Activated naive CD4-positive, alpha-beta T cell treated with anti-CD3 and anti-CD28 coated beads for 36 hours (primary cell): ENCODE data around the gene DUSP7. TPM values are rescaled to one million over a fixed set of nuclear protein-coding genes. Genes with fewer than 3 reads are reported as not detected.
"Not testable (repeated sequence)": the region's sequence is repeated elsewhere in the genome, so short reads cannot be mapped to it uniquely, and the experiment has no call there.

Experiments used
- CTCF ChIA-PET: fragments of 350-600 bp; sonication (Branson Sonifier 250); formaldehyde crosslinking; loops from one replicate; lab custom pipeline; 2021; ENCODE audit warnings: antibody characterized with exemption; lab: Charles Lee
- DNase-seq: peaks from one replicate; pipeline ENCODE4 v3.0.0-alpha.2; 2020
- H3K27ac Mint-ChIP-seq: one replicate; pipeline ENCODE4 v1.8.0; 2021; ENCODE audit warnings: mild to moderate bottlenecking, mixed read lengths
- H3K27me3 Mint-ChIP-seq: one replicate; pipeline ENCODE4 v1.8.0; 2021; ENCODE audit warnings: low read depth, mixed read lengths
- H3K36me3 Mint-ChIP-seq: one replicate; pipeline ENCODE4 v1.8.0; 2021; ENCODE audit warnings: low read depth, mixed read lengths
- H3K4me1 Mint-ChIP-seq: one replicate; pipeline ENCODE4 v1.8.0; 2021; ENCODE audit warnings: low read depth, mixed read lengths
- H3K4me3 Mint-ChIP-seq: one replicate; pipeline ENCODE4 v1.8.0; 2021; ENCODE audit warnings: mild to moderate bottlenecking, moderate library complexity, mixed read lengths
- H3K9me3 Mint-ChIP-seq: one replicate; pipeline ENCODE4 v1.8.0; 2021; ENCODE audit warnings: mixed read lengths
- intact Hi-C: fragments of 100-400 bp; cut with micrococcal nuclease; formaldehyde crosslinking; loops from one replicate; pipeline ENCODE4 v1.15.1; 2023
- total RNA-seq, 2 experiments: library from RNA; stranded (reverse); gene quantifications; one replicate each; pipeline ENCODE4 v1.2.3, GENCODE V29; 2021

The DUSP7 gene
- total RNA-seq, 2 experiments from 2014 or later, result 8.2 to 9.1 TPM

- no peaks in the 10 kb centered on the region for H3K27me3 Mint-ChIP-seq
Observed at GRCh38 chr3:52050571-52050970, 5.8 kb downstream of the DUSP7 start.

GRCh38 chr3:52049503-52049902 is 6.9 kb downstream of the DUSP7 start:
- Mint-ChIP-seq H3K4me1 (peaks cover 53% of the 10 kb centered on the region), H3K27ac (peak overlapping the region; percentile 27), H3K36me3 (peaks cover 15% of the 10 kb centered on the region), H3K4me3 (no peak overlapping the region), H3K27me3 (no peaks in the 10 kb centered on the region), H3K9me3 (no peaks in the 10 kb centered on the region)
- CTCF ChIA-PET, result no interaction called here
- no peak for DNase-seq
- intact Hi-C loops, result no loop called here

More at GRCh38 chr3:52050571-52050970, 5.8 kb downstream of the DUSP7 start:
- no peak for DNase-seq
- Mint-ChIP-seq H3K27ac (peak overlapping the region; percentile 16), H3K4me3 (no peak overlapping the region), H3K36me3 (peaks cover 15% of the 10 kb centered on the region), H3K4me1 (peaks cover 52% of the 10 kb centered on the region), H3K9me3 (no peaks in the 10 kb centered on the region)
- CTCF ChIA-PET, result no interaction called here
- intact Hi-C loops, result loop anchor here (10.0 kb wide), 3 partner anchors 174 to 1456 kb away; partner anchors contain the start of genes GNL3, PBRM1 and TLR9

DNA sequence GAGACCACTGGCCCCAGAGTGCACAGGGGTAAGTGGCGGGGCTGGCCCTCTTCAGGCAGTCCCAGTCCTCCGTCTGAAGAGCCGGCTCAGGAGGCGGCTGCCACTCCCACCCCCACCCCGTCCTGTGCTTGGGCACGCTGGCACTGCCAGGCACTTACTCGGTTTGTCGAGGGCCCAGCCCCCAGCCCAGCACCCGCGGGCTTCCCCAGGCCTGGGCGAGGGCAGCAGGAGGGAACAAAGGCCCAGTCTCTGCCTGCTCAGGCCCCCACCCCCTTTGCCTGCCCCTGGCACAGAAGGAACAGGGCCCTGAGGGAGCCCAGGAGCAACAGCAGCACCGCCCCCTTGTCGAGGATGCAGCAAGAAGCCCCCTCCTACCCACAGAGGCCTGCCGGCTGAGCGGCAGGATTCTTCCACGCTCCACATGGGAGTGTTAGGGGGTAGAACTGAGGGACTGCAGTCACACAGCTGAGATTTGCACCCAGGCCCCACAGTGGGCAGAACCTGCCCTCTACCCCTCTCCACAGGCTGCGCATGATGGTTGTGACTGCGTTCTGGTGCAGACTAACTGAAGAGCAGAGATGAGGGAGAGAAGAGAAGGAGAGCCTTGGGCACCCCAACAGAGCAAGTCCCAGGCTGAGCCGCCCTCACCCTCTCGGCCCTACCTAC is 8.9 kb downstream of the DUSP7 start:
- intact Hi-C loops, result no loop called here
- peaks cover 10% of the 10 kb centered on the region for H3K36me3 Mint-ChIP-seq
- CTCF ChIA-PET, result interaction anchor here (0.6 to 1.2 kb wide), 2 partner anchors 10 to 1508 kb away, joined by 3 read pairs; no protein-coding TSS in a partner anchor
- H3K4me3 Mint-ChIP-seq, result no peak overlapping the region
- no peaks in the 10 kb centered on the region for H3K27me3 Mint-ChIP-seq
- H3K4me1 Mint-ChIP-seq, result peaks cover 34% of the 10 kb centered on the region
- no peaks in the 10 kb centered on the region for H3K9me3 Mint-ChIP-seq
- no peak overlapping the region for H3K27ac Mint-ChIP-seq
- no peak for DNase-seq

- peaks cover 31% of the 10 kb centered on the region for H3K4me1 Mint-ChIP-seq
- no peak overlapping the region for H3K27ac Mint-ChIP-seq
- no peak for DNase-seq
- CTCF ChIA-PET, result interaction anchor here (0.6 to 1.2 kb wide), 2 partner anchors 10 to 1507 kb away, joined by 3 read pairs; no protein-coding TSS in a partner anchor
- intact Hi-C loops, result no loop called here
- H3K27me3 Mint-ChIP-seq, result no peaks in the 10 kb centered on the region
- H3K36me3 Mint-ChIP-seq, result peaks cover 10% of the 10 kb centered on the region
- no peaks in the 10 kb centered on the region for H3K9me3 Mint-ChIP-seq
- no peak overlapping the region for H3K4me3 Mint-ChIP-seq
Observed at GRCh38 chr3:52046902-52047239, 9.5 kb downstream of the DUSP7 start.

DNA sequence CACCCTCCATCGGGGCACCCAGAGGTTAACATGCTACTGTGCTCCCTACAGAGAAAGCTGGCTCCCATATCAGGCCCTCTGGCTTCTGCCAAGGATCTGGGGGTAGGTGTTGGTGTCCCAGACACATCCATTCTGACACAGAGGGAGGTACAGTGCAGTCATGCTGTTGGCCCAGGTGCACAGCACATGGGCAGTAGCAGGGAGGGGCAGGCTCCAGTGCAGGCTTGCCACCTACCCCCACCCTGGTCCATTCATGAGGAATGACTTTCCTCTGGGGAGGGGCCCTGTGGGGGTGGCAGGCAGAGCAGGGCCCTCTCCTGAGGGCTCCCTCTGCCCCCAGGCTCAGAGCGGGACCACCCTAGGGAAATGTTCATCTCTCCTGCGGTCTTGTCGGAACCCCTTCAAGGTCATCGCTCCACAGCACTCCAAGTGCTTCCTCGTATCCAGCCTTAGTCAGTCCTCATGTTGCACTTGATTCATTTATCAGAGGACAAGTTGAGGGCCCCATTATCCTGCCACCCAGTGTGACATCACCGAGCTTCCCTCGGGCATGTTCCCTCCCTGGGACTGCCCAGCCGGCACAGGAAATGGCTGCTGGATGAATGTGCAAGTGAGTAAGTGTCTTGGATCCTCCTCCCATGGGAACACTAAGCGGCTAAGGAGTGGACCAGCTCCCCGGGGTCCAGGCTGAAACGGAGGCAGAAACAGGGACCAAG is 10.0 kb downstream of the DUSP7 start:
- no peak for DNase-seq
- CTCF ChIA-PET, result interaction anchor here (1.2 kb wide), 1 partner anchor 9 kb away, joined by 3 read pairs; no protein-coding TSS in a partner anchor
- Mint-ChIP-seq H3K4me3 (no peak overlapping the region), H3K4me1 (peaks cover 31% of the 10 kb centered on the region), H3K27ac (no peak overlapping the region), H3K36me3 (peaks cover 8% of the 10 kb centered on the region), H3K9me3 (no peaks in the 10 kb centered on the region), H3K27me3 (no peaks in the 10 kb centered on the region)
- intact Hi-C loops, result no loop called here

DNA sequence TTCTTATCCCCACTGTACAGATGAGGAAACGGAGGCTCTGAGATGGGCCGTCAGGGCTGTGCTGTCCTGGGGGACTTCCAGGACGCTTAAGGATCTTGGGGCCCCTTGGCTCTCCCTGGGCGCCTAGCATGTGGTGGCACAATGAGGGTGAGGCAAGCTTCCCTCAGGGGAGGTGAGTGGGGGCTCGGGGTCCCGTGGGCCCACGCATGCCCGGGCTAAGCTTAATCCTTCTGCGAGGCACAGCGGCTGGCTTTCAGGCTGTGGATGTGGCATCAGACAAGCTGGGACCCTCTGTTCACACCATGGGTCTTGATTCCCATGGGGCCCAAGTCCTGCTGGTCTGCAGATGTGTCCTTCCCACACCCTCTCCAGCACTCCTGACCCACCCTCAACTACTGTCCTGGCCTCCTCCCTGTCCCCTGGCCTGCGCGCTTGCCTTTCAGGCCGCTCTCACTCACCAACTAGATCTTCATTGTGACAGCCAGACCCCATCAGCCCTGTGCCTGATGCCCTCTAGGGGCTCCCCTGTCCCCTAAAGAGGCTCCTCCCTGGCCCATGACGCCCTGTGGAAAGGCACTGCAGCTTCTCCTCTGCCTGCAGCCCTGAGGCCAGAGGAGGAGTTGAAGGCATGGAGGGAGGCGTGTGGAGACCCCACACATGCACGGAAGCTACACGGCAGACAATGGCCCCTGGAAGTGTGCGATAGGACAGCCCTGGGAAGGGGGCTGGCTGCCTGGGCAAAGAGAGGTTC is 11.3 kb downstream of the DUSP7 start:
- intact Hi-C loops, result no loop called here
- H3K36me3 Mint-ChIP-seq, result peaks cover 2% of the 10 kb centered on the region
- CTCF ChIA-PET, result no interaction called here
- no peaks in the 10 kb centered on the region for H3K9me3 Mint-ChIP-seq
- no peak for DNase-seq
- no peaks in the 10 kb centered on the region for H3K27me3 Mint-ChIP-seq
- no peak overlapping the region for H3K4me3 Mint-ChIP-seq
- H3K4me1 Mint-ChIP-seq, result peaks cover 23% of the 10 kb centered on the region
- peak overlapping the region; percentile 39 for H3K27ac Mint-ChIP-seq

- no peaks in the 10 kb centered on the region for H3K27me3 Mint-ChIP-seq
- intact Hi-C loops, result no loop called here
- CTCF ChIA-PET, result interaction anchor here (2.8 kb wide), 1 partner anchor 9 kb away, joined by 10 read pairs; no protein-coding TSS in a partner anchor
- no peak overlapping the region for H3K27ac Mint-ChIP-seq
- H3K4me3 Mint-ChIP-seq, result no peak overlapping the region
- H3K36me3 Mint-ChIP-seq, result no peaks in the 10 kb centered on the region
- peaks cover 13% of the 10 kb centered on the region for H3K4me1 Mint-ChIP-seq
- DNase-seq, result no peak
- no peaks in the 10 kb centered on the region for H3K9me3 Mint-ChIP-seq
Observed at GRCh38 chr3:52043750-52044149, 12.6 kb downstream of the DUSP7 start.

GRCh38 chr3:52043039-52043438 is 13.3 kb downstream of the DUSP7 start:
- H3K4me3 Mint-ChIP-seq, result not testable (repeated sequence)

DNA sequence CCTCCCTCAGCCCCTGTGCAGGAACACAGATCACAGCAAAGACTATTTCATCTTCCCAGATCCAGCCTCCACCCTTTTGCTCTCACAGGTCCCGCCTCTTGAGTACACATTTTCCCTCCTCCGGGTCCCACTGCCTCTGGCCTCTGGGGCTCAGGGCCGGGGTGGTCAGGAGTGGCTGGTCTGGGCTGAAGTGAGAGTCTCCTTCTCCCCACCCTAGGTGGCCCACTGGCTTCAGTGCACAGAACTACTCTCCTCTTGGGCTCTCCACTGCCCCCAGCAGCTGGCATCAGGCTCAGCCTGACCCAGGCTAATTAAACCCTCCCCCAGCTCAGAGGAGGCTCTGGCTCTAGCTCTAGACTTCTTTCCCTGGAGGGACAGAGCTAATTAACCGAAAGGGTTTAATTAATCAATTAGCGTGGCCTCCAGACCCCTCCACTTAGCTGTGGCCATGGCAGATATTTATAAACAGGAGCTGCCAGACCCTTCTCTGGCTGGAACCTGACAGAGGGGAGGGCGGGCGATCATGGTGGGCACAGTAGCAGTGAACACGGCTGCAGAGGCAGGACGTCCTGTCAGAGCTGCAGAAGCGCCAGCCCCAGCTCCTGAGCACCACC is 15.1 kb downstream of the DUSP7 start:
- H3K27me3 Mint-ChIP-seq, result no peaks in the 10 kb centered on the region
- no peak overlapping the region for H3K27ac Mint-ChIP-seq
- CTCF ChIA-PET, result interaction anchor here (0.8 to 2.8 kb wide), 4 partner anchors 12 to 104 kb away, joined by 3 to 10 read pairs (median 4); no protein-coding TSS in a partner anchor
- intact Hi-C loops, result no loop called here
- no peak overlapping the region for H3K4me3 Mint-ChIP-seq
- H3K9me3 Mint-ChIP-seq, result no peaks in the 10 kb centered on the region
- no peaks in the 10 kb centered on the region for H3K36me3 Mint-ChIP-seq
- no peak for DNase-seq
- peaks cover 11% of the 10 kb centered on the region for H3K4me1 Mint-ChIP-seq

More at GRCh38 chr3:52043039-52043438, 13.3 kb downstream of the DUSP7 start:
- DNase-seq, H3K27me3 Mint-ChIP-seq, H3K9me3 Mint-ChIP-seq, H3K36me3 Mint-ChIP-seq, intact Hi-C loops, H3K27ac Mint-ChIP-seq: not testable (repeated sequence)
- H3K4me1 Mint-ChIP-seq, result peaks cover 13% of the 10 kb centered on the region
- CTCF ChIA-PET, result interaction anchor here (0.7 to 2.8 kb wide), 2 partner anchors 10 to 528 kb away, joined by 4 to 10 read pairs; no protein-coding TSS in a partner anchor

DNA sequence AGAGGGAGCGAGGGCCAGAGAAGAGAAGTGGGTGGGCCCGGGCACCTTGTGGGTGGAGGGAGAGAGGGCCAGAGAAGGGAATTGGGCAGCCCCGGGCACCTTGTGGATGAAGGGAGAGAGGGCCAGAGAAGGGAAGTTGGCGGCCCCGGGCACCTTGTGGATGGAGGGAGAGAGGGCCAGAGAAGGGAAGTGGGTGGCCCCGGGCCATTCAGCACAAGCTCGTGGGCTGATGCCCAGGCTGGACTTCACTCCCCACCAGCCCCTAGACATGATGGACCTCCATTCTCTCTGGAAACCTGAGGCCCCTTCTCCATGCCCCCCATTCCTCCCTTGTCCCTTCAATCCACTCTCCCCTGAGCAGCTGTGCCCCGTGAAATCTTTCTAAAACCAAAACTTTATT is 15.8 kb downstream of the DUSP7 start:
- Mint-ChIP-seq H3K9me3 (no peaks in the 10 kb centered on the region), H3K36me3 (no peaks in the 10 kb centered on the region), H3K27me3 (no peaks in the 10 kb centered on the region), H3K4me3 (no peak overlapping the region), H3K4me1 (peaks cover 11% of the 10 kb centered on the region), H3K27ac (no peak overlapping the region)
- intact Hi-C loops, result no loop called here
- no peak for DNase-seq
- CTCF ChIA-PET, result interaction anchor here (0.8 to 2.8 kb wide), 4 partner anchors 12 to 104 kb away, joined by 3 to 10 read pairs (median 4); no protein-coding TSS in a partner anchor

GRCh38 chr3:52039846-52040245 is 16.5 kb downstream of the DUSP7 start:
- CTCF ChIA-PET, result no interaction called here
- H3K27ac Mint-ChIP-seq, result no peak overlapping the region
- no peak for DNase-seq
- no peaks in the 10 kb centered on the region for H3K27me3 Mint-ChIP-seq
- H3K36me3 Mint-ChIP-seq, result no peaks in the 10 kb centered on the region
- peaks cover 9% of the 10 kb centered on the region for H3K4me1 Mint-ChIP-seq
- intact Hi-C loops, result no loop called here
- H3K4me3 Mint-ChIP-seq, result no peak overlapping the region
- no peaks in the 10 kb centered on the region for H3K9me3 Mint-ChIP-seq

GRCh38 chr3:52039426-52039825 is 16.9 kb downstream of the DUSP7 start:
- no peaks in the 10 kb centered on the region for H3K27me3 Mint-ChIP-seq
- H3K27ac Mint-ChIP-seq, result no peak overlapping the region
- peaks cover 8% of the 10 kb centered on the region for H3K4me1 Mint-ChIP-seq
- no peaks in the 10 kb centered on the region for H3K9me3 Mint-ChIP-seq
- H3K36me3 Mint-ChIP-seq, result no peaks in the 10 kb centered on the region
- no peak overlapping the region for H3K4me3 Mint-ChIP-seq
- intact Hi-C loops, result no loop called here
- CTCF ChIA-PET, result no interaction called here
- DNase-seq, result no peak
